Measurements from ENCODE around the gene THEMIS2. TPM values are rescaled to one million over a fixed set of nuclear protein-coding genes. Genes with fewer than 3 reads are reported as not detected.

THEMIS2 gene
- total and polyA plus RNA-seq, 9 of the 15 experiments (the other 6 are each of a cell fraction or from before 2014, with no cell fraction given) = 2.3 to 12.7 (median 8.0) TPM

DNA sequence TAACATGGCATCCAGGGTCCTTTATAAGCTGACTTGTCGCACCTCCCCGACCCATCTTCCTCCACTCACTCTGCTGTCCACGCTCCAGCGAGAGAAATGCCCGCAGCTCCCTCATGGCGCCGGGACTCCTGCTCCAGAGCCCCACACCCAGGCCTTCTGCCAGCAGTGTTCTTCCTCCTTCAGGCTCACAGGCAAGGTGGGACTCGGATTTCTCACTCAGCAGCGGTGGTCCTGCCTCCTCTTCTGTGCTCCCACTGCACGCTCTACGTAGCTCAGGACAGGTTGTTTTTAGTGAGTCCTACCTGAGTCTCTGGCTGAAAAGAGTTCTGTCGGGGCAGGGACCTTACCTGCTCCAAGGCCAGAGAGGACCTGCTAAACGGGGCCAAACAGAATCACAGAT lies 11.2 kb downstream of the THEMIS2 start:
- DNase-seq (ENCODE audit: extremely low read depth in 1 of 4, low spot score in 3 of 4) = no peak
- H3K4me1 ChIP-seq (replicated peaks in 1 of 2; ENCODE audit: control insufficient read depth in 2 of 2, insufficient read depth in 2 of 2, low read length in 2 of 2) = peaks cover 2 to 24% of the 10 kb centered on the region in 2 experiments; a peak in 3 of 5 replicates
- no peak overlapping the region for H2AFZ ChIP-seq (ENCODE audit: low read depth, low read length)
- FAIRE-seq = no peak
- H3K9me1 ChIP-seq (ENCODE audit: control insufficient read depth, insufficient read depth, low read length) = peaks cover 4% of the 10 kb centered on the region
- in situ Hi-C loops (cut with MboI) (no loop called here), intact Hi-C loops (cut with micrococcal nuclease) (no loop called here)
- no peaks in the 10 kb centered on the region for H3K27me3 ChIP-seq (ENCODE audit: control insufficient read depth in 2 of 2, insufficient read depth in 2 of 2, low read length in 2 of 2)
- ChIA-PET POLR2A (interaction anchor here (0.7 to 0.8 kb wide), 3 partner anchors 8 to 745 kb away, joined by 3 read pairs; no protein-coding TSS in a partner anchor), CTCF (ENCODE audit: low intra/inter-chr PET ratio) (interaction anchor here (0.7 kb wide), 1 partner anchor 214 kb away, joined by 3 read pairs; no protein-coding TSS in a partner anchor)
- H3K27ac ChIP-seq (ENCODE audit: extremely low read depth, low read depth, low read length) = no peak overlapping the region
- H3K9me3 ChIP-seq (replicated peaks; ENCODE audit: control insufficient read depth, insufficient read depth, low read depth, low read length) = no peaks in the 10 kb centered on the region
- no peak overlapping the region for H3K9ac ChIP-seq (ENCODE audit: insufficient read depth in 1 of 2, low read depth in 2 of 2, low read length in 2 of 2)
- ATAC-seq = no peak
- WGBS (ENCODE audit: insufficient coverage, low coverage, missing lambda C conversion rate) = 81% methylated on average over 13 of the region's 13 CpGs
- BruUV-seq (replicated peaks) = no TSS peak
- H3K36me3 ChIP-seq (ENCODE audit: control insufficient read depth, insufficient read depth, low read length) = peaks cover 43% of the 10 kb centered on the region; the same call in 2 of the 3 replicates
- H3K4me3 ChIP-seq = no peak overlapping the region
- H3K79me2 ChIP-seq (ENCODE audit: control insufficient read depth, insufficient read depth, low read length) = no peaks in the 10 kb centered on the region
- H3K4me2 ChIP-seq (ENCODE audit: insufficient read depth, low read length) = no peak overlapping the region
- TF ChIP-seq ILF3 (IDR thresholded peaks at IDR 0.05; ENCODE audit: borderline replicate concordance) (no peak), ZNF280A (IDR thresholded peaks at IDR 0.05; ENCODE audit: low read depth, partially characterized antibody) (no peak), ASH1L (IDR thresholded peaks at IDR 0.05; ENCODE audit: borderline replicate concordance, low read depth, partially characterized antibody) (no peak)
- H4K20me1 ChIP-seq (replicated peaks; ENCODE audit: control insufficient read depth, insufficient read depth, low read length) = no peaks in the 10 kb centered on the region
